IMR-90 (cell line): Measurements from ENCODE around the gene ARHGEF40. TPM values are rescaled to one million over a fixed set of nuclear protein-coding genes. Genes with fewer than 3 reads are reported as not detected.

Experiments
- ATAC-seq: fragments of 200-7000 bp; cut with Tn5 transposase; 2 replicates; pipeline ENCODE4 v1.9.1; 2020; ENCODE audit warnings: low read depth, mild to moderate bottlenecking, moderate library complexity
- BruUV-seq: library from RNA; stranded (reverse); fragments of 400-500 nt; replicated peaks from 2 replicates; lab custom pipeline; 2021; lab: Mats Ljungman, UMichigan
- CTCF ChIA-PET: fragments of 300-600 bp; formaldehyde crosslinking; extraction: SDS; loops from one replicate; lab custom pipeline; 2021; ENCODE audit warnings: antibody characterized with exemption; lab: Yijun Ruan, JAX
- POLR2A ChIA-PET: fragments of 300-600 bp; sonication (Branson Sonifier 250); formaldehyde crosslinking; loops from one replicate; lab custom pipeline; 2022; ENCODE audit warnings: antibody characterized with exemption; ENCODE audit not compliant: unreplicated experiment; lab: Charles Lee
- DNase-seq: peaks from one replicate; pipeline ENCODE4 v3.0.0; 2013
- H2AFZ ChIP-seq: replicated peaks from 2 replicates; pipeline ENCODE3; 2013; ENCODE audit warnings: low read length, mild to moderate bottlenecking; ENCODE audit not compliant: poor library complexity
- H2AK5ac ChIP-seq: 2 replicates; pipeline ENCODE4 v1.6.1; 2013; ENCODE audit warnings: low read depth, low read length, inconsistent platforms
- H2AK9ac ChIP-seq: replicated peaks from 2 replicates; pipeline ENCODE3; 2013; ENCODE audit warnings: mild to moderate bottlenecking, low read depth, low read length, moderate library complexity; ENCODE audit not compliant: poor library complexity
- H2BK120ac ChIP-seq: 2 replicates; pipeline ENCODE4 v1.6.1; 2013; ENCODE audit warnings: low read depth, low read length, inconsistent platforms
- H2BK15ac ChIP-seq: 3 replicates; pipeline ENCODE4 v1.6.1; 2013; ENCODE audit warnings: low read depth, low read length, inconsistent platforms
- H2BK20ac ChIP-seq: 2 replicates; pipeline ENCODE4 v1.6.1; 2013; ENCODE audit warnings: low read depth, mild to moderate bottlenecking, inconsistent platforms, low read length, moderate library complexity
- H2BK5ac ChIP-seq: 2 replicates; pipeline ENCODE4 v1.6.1; 2013; ENCODE audit warnings: mild to moderate bottlenecking, low read depth, low read length, inconsistent platforms; ENCODE audit not compliant: poor library complexity, severe bottlenecking
- H3K14ac ChIP-seq: replicated peaks from 2 replicates; pipeline ENCODE4 v1.6.1; 2013; ENCODE audit warnings: low read depth, low read length, inconsistent platforms
- H3K18ac ChIP-seq: 2 replicates; pipeline ENCODE4 v1.6.1; 2013; ENCODE audit warnings: low read depth, low read length, control low read depth
- H3K23ac ChIP-seq: 2 replicates; pipeline ENCODE4 v1.6.1; 2013; ENCODE audit warnings: low read depth, low read length, inconsistent platforms
- H3K27ac ChIP-seq: 2 replicates; pipeline ENCODE4 v1.5.1; 2013; ENCODE audit warnings: mild to moderate bottlenecking, control low read depth, low read length; ENCODE audit not compliant: insufficient read depth
- H3K27me3 ChIP-seq: 2 replicates; pipeline ENCODE4 v1.6.1; 2013; ENCODE audit warnings: low read length; ENCODE audit not compliant: control insufficient read depth, insufficient read depth
- H3K36me3 ChIP-seq: 2 replicates; pipeline ENCODE4 v1.6.1; 2013; ENCODE audit warnings: low read length, mixed read lengths; ENCODE audit not compliant: control insufficient read depth, insufficient read depth
- H3K4ac ChIP-seq: 2 replicates; pipeline ENCODE4 v1.6.1; 2013; ENCODE audit warnings: low read depth, low read length, inconsistent platforms
- H3K4me1 ChIP-seq: 2 replicates; pipeline ENCODE4 v1.6.1; 2013; ENCODE audit warnings: low read length, mixed read lengths; ENCODE audit not compliant: control insufficient read depth, insufficient read depth
- H3K4me2 ChIP-seq: 2 replicates; pipeline ENCODE4 v1.6.1; 2013; ENCODE audit warnings: low read depth, mild to moderate bottlenecking, control low read depth, low read length, moderate library complexity
- H3K4me3 ChIP-seq: 2 replicates; pipeline ENCODE4 v1.5.1; 2013; ENCODE audit warnings: low read depth, mild to moderate bottlenecking, control low read depth, low read length, moderate library complexity; ENCODE audit not compliant: insufficient read depth
- H3K56ac ChIP-seq: 2 replicates; pipeline ENCODE4 v1.6.1; 2013; ENCODE audit warnings: low read length, inconsistent platforms; ENCODE audit not compliant: insufficient read depth; ENCODE audit errors: extremely low read depth
- H3K79me1 ChIP-seq, 2 experiments: 2 replicates each; pipeline ENCODE4 v1.6.1; 2013; ENCODE audit warnings: low read length in 2 of 2, inconsistent platforms in 1 of 2, low read depth in 1 of 2
- H3K9ac ChIP-seq: 2 replicates; pipeline ENCODE4 v1.6.1; 2013; ENCODE audit warnings: low read depth, low read length, control low read depth
- H3K9me1 ChIP-seq: 2 replicates; pipeline ENCODE4 v1.6.1; 2013; ENCODE audit warnings: low read length, inconsistent platforms; ENCODE audit not compliant: insufficient read depth
- H3K9me3 ChIP-seq: 2 replicates; pipeline ENCODE4 v1.6.1; 2013; ENCODE audit warnings: low read length; ENCODE audit not compliant: control insufficient read depth, insufficient read depth
- H4K20me1 ChIP-seq: 2 replicates; pipeline ENCODE4 v1.6.1; 2013; ENCODE audit warnings: low read length, inconsistent platforms; ENCODE audit not compliant: insufficient read depth
- H4K5ac ChIP-seq: 2 replicates; pipeline ENCODE4 v1.6.1; 2013; ENCODE audit warnings: mild to moderate bottlenecking, low read depth, low read length, control low read depth
- H4K8ac ChIP-seq, 2 experiments: 2 replicates each; pipeline ENCODE4 v1.6.1; 2013; ENCODE audit warnings: low read depth in 2 of 2, low read length in 2 of 2, control low read depth in 1 of 2, inconsistent platforms in 1 of 2
- H4K91ac ChIP-seq: 2 replicates; pipeline ENCODE4 v1.6.1; 2013; ENCODE audit warnings: low read depth, low read length, inconsistent platforms; ENCODE audit not compliant: insufficient read depth
- MAFK ChIP-seq: IDR thresholded peaks from 2 replicates; pipeline ENCODE4 v1.6.1; 2012; ENCODE audit warnings: low read depth, low read length, improper control_type of control experiment
- MAZ ChIP-seq: IDR thresholded peaks from 2 replicates; pipeline ENCODE4 v1.6.1; 2012; ENCODE audit warnings: low read depth, mild to moderate bottlenecking, low read length, improper control_type of control experiment, moderate library complexity, borderline replicate concordance
- POLR2A ChIP-seq: IDR thresholded peaks from 2 replicates; pipeline ENCODE4 v1.6.1; 2012; ENCODE audit warnings: mild to moderate bottlenecking, low read depth, low read length
- WGBS, 2 experiments: methylation state at CpG; one replicate each; pipeline versions ENCODE4 v1.1.5 to v1.1.7; 2013; ENCODE audit warnings: missing lambda C conversion rate in 2 of 2; ENCODE audit not compliant: insufficient read length in 1 of 2; ENCODE audit errors: extremely low coverage in 2 of 2; 5-methylcytosine and 5-hydroxymethylcytosine counted together
- dilution Hi-C: fragments of 300-500 bp; cut with HindIII; formaldehyde crosslinking; loops from one replicate; pipeline ENCODE4 v1.14.3; 2018; ENCODE audit warnings: low sequenced_read_pairs; ENCODE audit not compliant: unreplicated experiment
- in situ Hi-C: fragments of 300-500 bp; cut with MboI; formaldehyde crosslinking; loops from 3 replicates; pipeline ENCODE4 v1.14.3; 2019; ENCODE audit warnings: low sequenced_read_pairs, inconsistent platforms, mixed read lengths
- intact Hi-C: fragments of 100-400 bp; cut with micrococcal nuclease; formaldehyde crosslinking; loops from 2 replicates; pipeline ENCODE4 v1.10.0; 2022
- polyA plus RNA-seq, 3 experiments: library from polyadenylated mRNA; depleted of rRNA; stranded (reverse); fragments of >200 nt; gene quantifications; 2 replicates each; pipeline ENCODE4 v1.2.3, GENCODE V29; 2012; ENCODE audit warnings: low replicate concordance in 1 of 3
- total RNA-seq: library from RNA; depleted of rRNA; stranded (reverse); fragments of >200 nt; gene quantifications from 2 replicates; pipeline ENCODE4 v1.2.3, GENCODE V29; 2012
- TF ChIP-seq, protein P1 (sequence below): fragments of 150-350 bp; IDR thresholded peaks from 2 replicates; pipeline ENCODE4 v1.6.1; 2017; ENCODE audit warnings: mild to moderate bottlenecking, antibody characterized with exemption, low read length, low read depth
- TF ChIP-seq, protein P2 (sequence below): fragments of 150-350 bp; IDR thresholded peaks from 2 replicates; pipeline ENCODE4 v1.6.1; 2016; ENCODE audit warnings: low read depth, mild to moderate bottlenecking, low read length, moderate library complexity, borderline replicate concordance

The ARHGEF40 gene
- total and polyA plus RNA-seq, 2 of the 4 experiments (the other 2 are of a cell fraction), result 18.1 to 58.4 TPM

DNA sequence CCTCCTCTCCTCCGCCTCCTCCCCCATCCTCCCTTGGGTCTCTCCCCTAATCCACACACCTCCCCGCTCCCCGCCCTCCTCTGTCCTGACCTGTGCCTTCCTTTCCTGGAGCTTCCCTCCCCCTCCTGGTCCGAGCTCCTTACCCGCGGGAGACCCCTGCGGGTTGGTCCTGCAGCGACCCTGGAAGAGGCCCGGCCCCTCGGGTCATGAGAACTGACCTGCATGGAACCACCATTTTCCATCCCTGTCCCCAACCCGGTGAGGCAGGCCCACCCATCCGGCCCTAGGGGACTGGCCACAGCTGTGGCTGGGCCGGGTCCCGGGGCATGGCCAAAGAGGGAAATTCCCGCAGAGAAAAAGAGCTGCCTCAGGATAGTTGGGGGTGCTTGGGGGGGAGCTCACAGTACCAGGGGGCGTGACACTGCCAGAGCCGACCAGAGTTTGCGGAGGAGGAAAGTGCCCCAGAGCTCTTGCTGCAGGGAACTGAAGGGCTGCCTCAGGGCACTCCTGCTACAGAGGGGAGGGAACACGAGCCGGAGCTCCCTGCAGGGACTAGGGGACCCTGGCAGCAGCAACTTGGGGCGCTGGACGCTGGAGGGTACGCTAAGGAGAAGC lies 613 bp downstream of the ARHGEF40 start:
- Histone ChIP-seq H3K36me3 (peaks cover 27% of the 10 kb centered on the region), H2AFZ (peak overlapping the region; percentile 88), H3K4me2 (peak overlapping the region; percentile 88), H3K79me1 (peaks cover 12 to 53% of the 10 kb centered on the region in 2 experiments), H3K56ac (peak overlapping the region; percentile 74), H2BK15ac (0 out of 3 replicates have a peak overlapping the region, but pooled peaks have one; percentile 3), H3K4me1 (peaks cover 22% of the 10 kb centered on the region), H4K5ac (peak overlapping the region; percentile 22), H3K9ac (peak overlapping the region; percentile 91), H3K4me3 (peak overlapping the region; percentile 68), H3K18ac (peak overlapping the region; percentile 34), H3K27ac (peak overlapping the region; percentile 96), H3K9me3 (no peaks in the 10 kb centered on the region), H2BK5ac (peak overlapping the region; percentile 97), H3K23ac (peak overlapping the region; percentile 90), H3K4ac (peak overlapping the region; percentile 90), H2AK9ac (peak overlapping the region; percentile 96), H4K20me1 (peaks cover 10% of the 10 kb centered on the region), H3K27me3 (no peaks in the 10 kb centered on the region), H3K14ac (peak overlapping the region; percentile 83), H3K9me1 (peaks cover 10% of the 10 kb centered on the region), H4K8ac (peak overlapping the region; percentile 49 to 82; a peak in 3 of 4 replicates), H4K91ac (peak overlapping the region; percentile 72), H2BK120ac (peak overlapping the region; percentile 72), H2BK20ac (0 out of 2 replicates have a peak overlapping the region, but pooled peaks have one; percentile 18), H2AK5ac (peak overlapping the region; percentile 93)
- POLR2A ChIA-PET, result interaction anchor here (0.6 to 1.0 kb wide), 4 partner anchors 13 to 60 kb away, joined by 3 to 5 read pairs (median 4); no protein-coding TSS in a partner anchor
- WGBS, 2 experiments, result 2% methylated on average over 8 of the region's 23 CpGs; no CpG with 5 or more reads in 1 of the 2 experiments
- CTCF ChIA-PET, result interaction anchor here (0.7 to 2.8 kb wide), 8 partner anchors 13 to 56 kb away, joined by 3 to 18 read pairs (median 4); no protein-coding TSS in a partner anchor
- intact Hi-C loops (loop anchor here (1.0 kb wide), 3 partner anchors 15 to 56 kb away; no protein-coding TSS in a partner anchor), in situ Hi-C loops (no loop called here), dilution Hi-C loops (no loop called here)
- DNase-seq, result peak; percentile 46
- TF ChIP-seq, protein P1, sequence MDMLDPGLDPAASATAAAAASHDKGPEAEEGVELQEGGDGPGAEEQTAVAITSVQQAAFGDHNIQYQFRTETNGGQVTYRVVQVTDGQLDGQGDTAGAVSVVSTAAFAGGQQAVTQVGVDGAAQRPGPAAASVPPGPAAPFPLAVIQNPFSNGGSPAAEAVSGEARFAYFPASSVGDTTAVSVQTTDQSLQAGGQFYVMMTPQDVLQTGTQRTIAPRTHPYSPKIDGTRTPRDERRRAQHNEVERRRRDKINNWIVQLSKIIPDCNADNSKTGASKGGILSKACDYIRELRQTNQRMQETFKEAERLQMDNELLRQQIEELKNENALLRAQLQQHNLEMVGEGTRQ, result no peak
- peak; percentile 42; the same call in 1 of the 2 replicates for TF ChIP-seq POLR2A
- TF ChIP-seq, protein P2, sequence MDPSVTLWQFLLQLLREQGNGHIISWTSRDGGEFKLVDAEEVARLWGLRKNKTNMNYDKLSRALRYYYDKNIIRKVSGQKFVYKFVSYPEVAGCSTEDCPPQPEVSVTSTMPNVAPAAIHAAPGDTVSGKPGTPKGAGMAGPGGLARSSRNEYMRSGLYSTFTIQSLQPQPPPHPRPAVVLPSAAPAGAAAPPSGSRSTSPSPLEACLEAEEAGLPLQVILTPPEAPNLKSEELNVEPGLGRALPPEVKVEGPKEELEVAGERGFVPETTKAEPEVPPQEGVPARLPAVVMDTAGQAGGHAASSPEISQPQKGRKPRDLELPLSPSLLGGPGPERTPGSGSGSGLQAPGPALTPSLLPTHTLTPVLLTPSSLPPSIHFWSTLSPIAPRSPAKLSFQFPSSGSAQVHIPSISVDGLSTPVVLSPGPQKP, result no peak
- no peak for TF ChIP-seq MAZ
- TF ChIP-seq MAFK, result no peak
- peak; percentile 19 for ATAC-seq
- BruUV-seq, result no TSS peak
